Thyroid gland (tissue), 4 donors: ENCODE measurements around the gene EIF3CL. TPM values are rescaled to one million over a fixed set of nuclear protein-coding genes. Genes with fewer than 3 reads are reported as not detected.
"Not testable (repeated sequence)": the region's sequence is repeated elsewhere in the genome, so short reads cannot be mapped to it uniquely, and the experiment has no call there.

ENCODE experiments used
- DNase-seq, 2 donors: peaks; one replicate each; pipeline ENCODE4 v3.0.0-alpha.2; 2019
- H3K27ac ChIP-seq, 3 donors: fragments of 200-600 bp; sonication (generic); 1 replicate in 2 of 3; 2 replicates in 1 of 3; pipeline ENCODE4 v1.5.1; 2016 to 2019; ENCODE audit warnings: mild to moderate bottlenecking in 1 of 3, moderate library complexity in 1 of 3
- H3K27me3 ChIP-seq: fragments of 200-600 bp; sonication (generic); one replicate; pipeline ENCODE4 v1.5.1; 2019
- H3K36me3 ChIP-seq, 2 donors: fragments of 200-600 bp; sonication (generic); one replicate each; pipeline ENCODE4 v1.5.1; 2016 to 2019
- H3K4me1 ChIP-seq, 2 donors: fragments of 200-600 bp; sonication (generic); one replicate each; pipeline ENCODE4 v1.5.1; 2017 to 2019
- H3K4me3 ChIP-seq, 3 donors: fragments of 200-600 bp; sonication (generic); replicated peaks in 1 of 3; 1 replicate in 2 of 3; 2 replicates in 1 of 3; pipeline ENCODE4 v1.5.1; 2016; ENCODE audit warnings: mild to moderate bottlenecking in 1 of 3
- H3K9me3 ChIP-seq: fragments of 200-600 bp; sonication (generic); one replicate; pipeline ENCODE4 v1.5.1; 2017
- CTCF ChIP-seq, 6 experiments: fragments of 200-600 bp in 3 of 6; fragments of 450-650 bp in 3 of 6; sonication (generic) in 3 of 6; IDR thresholded peaks; one replicate each; pipeline ENCODE4 v1.5.1; 2016 to 2019; ENCODE audit warnings: antibody characterized with exemption in 6 of 6, mild to moderate bottlenecking in 2 of 6, inconsistent platforms in 1 of 6, moderate library complexity in 1 of 6
- WGBS, 2 donors: methylation state at CpG; one replicate each; pipeline ENCODE4 v1.1.5; 2017; 5-methylcytosine and 5-hydroxymethylcytosine counted together
- intact Hi-C: fragments of 100-400 bp; cut with DNase I; formaldehyde crosslinking; loops from one replicate; pipeline ENCODE4 v1.15.1; 2023
- total RNA-seq, 4 donors: library from RNA; depleted of rRNA; stranded (reverse); fragments of >200 nt; gene quantifications; one replicate each; pipeline ENCODE4 v1.2.3, GENCODE V29; 2016

EIF3CL gene
- total RNA-seq, 4 donors from 2014 or later = 64.5 to 220 (median 105) TPM

DNA sequence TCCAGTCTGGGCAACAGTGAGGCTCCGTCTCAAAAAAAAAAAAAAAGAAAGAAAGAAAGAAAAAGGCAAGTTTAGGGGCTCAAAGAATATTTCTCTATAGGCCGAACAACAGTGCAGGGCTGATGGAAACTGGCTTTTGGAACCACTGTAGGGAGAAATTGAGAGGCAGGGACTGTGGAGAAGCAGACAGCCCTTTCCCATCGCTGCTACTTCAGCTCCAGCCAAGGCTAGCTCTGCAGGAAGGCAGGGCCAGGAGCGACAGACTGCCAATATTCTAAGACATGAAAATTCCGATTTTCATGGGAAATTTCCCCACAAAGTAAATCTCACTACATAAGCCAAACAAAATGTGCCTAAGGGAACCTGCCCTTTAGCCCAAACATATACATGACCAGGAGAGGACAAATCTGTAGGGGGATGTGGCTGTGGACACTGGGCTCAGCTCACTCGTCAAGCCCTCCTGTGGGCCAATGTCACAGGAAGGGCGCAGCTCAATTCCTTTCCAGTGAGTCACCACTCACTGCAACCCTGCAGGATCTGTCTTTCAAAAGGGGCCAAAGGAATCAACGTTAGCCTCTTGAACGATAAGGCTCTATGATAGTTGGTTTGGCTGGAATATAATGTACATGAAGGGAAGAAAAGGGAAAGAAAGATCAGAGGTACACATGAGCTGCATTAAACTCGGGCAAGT is 21.3 kb downstream of the EIF3CL start:
- H3K4me1 ChIP-seq, H3K4me3 ChIP-seq, intact Hi-C loops, H3K27me3 ChIP-seq, H3K36me3 ChIP-seq, DNase-seq, H3K27ac ChIP-seq, H3K9me3 ChIP-seq: not testable (repeated sequence)
- WGBS, 2 donors = 93% methylated on average over 2 of the region's 10 CpGs

DNA sequence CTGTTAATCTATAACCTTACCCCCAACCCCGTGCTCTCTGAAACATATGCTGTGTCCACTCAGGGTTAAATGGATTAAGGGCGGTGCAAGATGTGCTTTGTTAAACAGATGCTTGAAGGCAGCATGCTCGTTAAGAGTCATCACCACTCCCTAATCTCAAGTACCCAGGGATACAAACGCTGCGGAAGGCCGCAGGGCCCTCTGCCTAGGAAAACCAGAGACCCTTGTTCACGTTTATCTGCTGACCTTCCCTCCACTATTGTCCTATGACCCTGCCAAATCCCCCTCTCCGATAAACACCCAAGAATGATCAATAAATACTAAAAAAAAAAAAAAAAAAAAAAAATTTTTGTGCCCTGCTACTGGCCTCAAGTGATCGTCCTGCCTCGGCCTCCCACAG is 25.8 kb downstream of the EIF3CL start:
- intact Hi-C loops, DNase-seq, H3K36me3 ChIP-seq, H3K4me3 ChIP-seq, H3K27ac ChIP-seq, H3K9me3 ChIP-seq, H3K4me1 ChIP-seq, H3K27me3 ChIP-seq: not testable (repeated sequence)
- 81 to 86% methylated on average over 8 of the region's 10 CpGs for WGBS, 2 donors

DNA sequence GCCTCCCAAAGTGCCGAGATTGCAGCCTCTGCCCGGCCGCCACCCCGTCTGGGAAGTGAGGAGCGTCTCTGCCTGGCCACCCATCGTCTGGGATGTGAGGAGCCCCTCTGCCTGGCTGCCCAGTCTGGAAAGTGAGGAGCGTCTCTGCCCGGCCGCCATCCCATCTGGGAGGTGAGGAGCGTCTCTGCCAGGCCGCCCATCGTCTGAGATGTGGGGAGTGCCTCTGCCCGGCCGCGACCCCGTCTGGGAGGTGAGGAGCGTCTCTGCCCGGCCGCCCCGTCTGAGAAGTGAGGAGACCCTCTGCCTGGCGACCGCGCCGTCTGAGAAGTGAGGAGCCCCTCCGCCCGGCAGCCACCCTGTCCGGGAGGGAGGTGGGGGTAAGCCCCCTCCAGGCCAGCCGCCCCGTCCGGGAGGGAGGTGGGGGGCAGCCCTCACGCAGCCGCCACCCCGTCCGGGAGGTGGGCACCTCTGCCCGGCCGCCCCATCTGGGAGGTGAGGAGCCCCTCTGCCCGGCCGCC is 26.5 kb downstream of the EIF3CL start:
- intact Hi-C loops, DNase-seq: not testable (repeated sequence)
- 100% methylated on average over 3 to 4 of the region's 38 CpGs for WGBS, 2 donors

GRCh38 chr16:28375115-28375514 is 28.5 kb downstream of the EIF3CL start:
- H3K4me3 ChIP-seq, H3K27ac ChIP-seq, H3K27me3 ChIP-seq, H3K4me1 ChIP-seq, H3K9me3 ChIP-seq, H3K36me3 ChIP-seq, intact Hi-C loops: not testable (repeated sequence)
- DNase-seq = peak; percentile 8 to 22
- no CpG with 5 or more reads among the region's 8 CpGs for WGBS, 2 donors

More for the DNA sequence above, 26.5 kb downstream of the EIF3CL start:
- not testable (repeated sequence) for H3K4me3 ChIP-seq, H3K27me3 ChIP-seq, H3K36me3 ChIP-seq, H3K4me1 ChIP-seq, H3K9me3 ChIP-seq, H3K27ac ChIP-seq

- H3K4me3 ChIP-seq, H3K27ac ChIP-seq, DNase-seq, H3K36me3 ChIP-seq, H3K4me1 ChIP-seq, intact Hi-C loops, H3K27me3 ChIP-seq, H3K9me3 ChIP-seq: not testable (repeated sequence)
- 0% methylated on average over 2 of the region's 25 CpGs; no CpG with 5 or more reads in 1 of the 2 donors for WGBS, 2 donors
Observed at GRCh38 chr16:28374281-28374680, 29.4 kb downstream of the EIF3CL start.

DNA sequence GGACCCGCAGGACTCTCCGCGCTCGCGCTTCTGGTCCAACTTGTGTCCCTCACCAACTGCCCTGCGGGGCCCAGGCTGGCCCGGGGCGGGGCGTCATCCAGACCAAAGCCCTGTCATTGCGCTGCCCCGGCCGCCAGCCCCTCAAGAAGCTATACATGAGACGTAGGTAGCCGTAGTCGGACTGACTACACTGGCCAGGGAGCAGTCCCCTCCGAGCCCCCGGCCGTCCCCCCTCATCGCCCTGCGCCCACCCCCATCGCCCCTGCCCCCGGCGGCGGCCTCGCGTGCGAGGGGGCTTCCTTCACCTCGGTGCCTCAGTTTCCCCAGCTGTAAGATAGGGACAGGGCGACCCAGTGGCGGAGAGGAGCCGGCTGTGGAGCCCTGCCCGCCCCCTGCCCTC is 35.7 kb downstream of the EIF3CL start:
- DNase-seq, H3K4me3 ChIP-seq, H3K36me3 ChIP-seq, H3K27me3 ChIP-seq, H3K4me1 ChIP-seq, H3K9me3 ChIP-seq, H3K27ac ChIP-seq, intact Hi-C loops: not testable (repeated sequence)
- 26% methylated on average over 10 of the region's 32 CpGs; no CpG with 5 or more reads in 1 of the 2 donors for WGBS, 2 donors

- H3K9me3 ChIP-seq, intact Hi-C loops, H3K36me3 ChIP-seq, H3K27ac ChIP-seq, H3K4me1 ChIP-seq, H3K27me3 ChIP-seq, H3K4me3 ChIP-seq: not testable (repeated sequence)
- peak in 1 of 6 experiments; percentile 22 for TF ChIP-seq CTCF (IDR thresholded peaks at IDR 0.05)
- 0 to 6% methylated on average over 4 of the region's 75 CpGs for WGBS, 2 donors
- DNase-seq = peak in 1 of 2 donors; percentile 9
Observed at GRCh38 chr16:28364268-28365173, 39.1 kb downstream of the EIF3CL start.

GRCh38 chr16:28363408-28363807 is 40.2 kb downstream of the EIF3CL start, which contains the start of gene NPIPB6:
NPIPB6 (minus strand) TSS chr16:28363508; CDS start chr16:28362822, 686 bp downstream.
- H3K9me3 ChIP-seq, H3K4me3 ChIP-seq, intact Hi-C loops, H3K27ac ChIP-seq, DNase-seq, H3K36me3 ChIP-seq, H3K27me3 ChIP-seq, H3K4me1 ChIP-seq: not testable (repeated sequence)
- WGBS, 2 donors = no CpG with 5 or more reads among the region's 5 CpGs

- DNase-seq, H3K36me3 ChIP-seq, H3K4me1 ChIP-seq, H3K9me3 ChIP-seq, H3K27me3 ChIP-seq, H3K4me3 ChIP-seq, intact Hi-C loops, H3K27ac ChIP-seq: not testable (repeated sequence)
- 88 to 100% methylated on average over 1 of the region's 5 CpGs for WGBS, 2 donors
Observed at GRCh38 chr16:28362600-28362999, 41.0 kb downstream of the EIF3CL start.

DNA sequence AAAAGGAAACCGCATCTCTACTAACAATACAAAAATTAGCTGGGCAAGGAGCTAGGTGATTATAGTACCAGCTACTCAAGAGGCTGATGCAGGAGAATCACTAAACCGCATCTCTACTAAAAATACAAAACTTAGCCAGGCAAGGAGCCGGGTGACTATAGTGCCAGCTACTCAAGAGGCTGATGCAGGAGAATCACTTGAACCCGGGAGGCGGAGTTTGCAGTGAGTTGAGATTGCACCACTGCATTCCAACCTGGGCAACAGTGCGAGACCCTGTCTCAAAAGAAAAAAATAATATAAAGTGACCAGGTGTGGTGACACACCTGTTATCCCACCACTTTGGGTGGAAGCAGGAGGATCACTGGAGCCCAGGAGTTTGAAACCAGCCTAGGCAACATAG is 65.4 kb downstream of the EIF3CL start:
- 27 to 28% methylated on average over 4 to 6 of the region's 6 CpGs for WGBS, 2 donors
- H3K9me3 ChIP-seq, intact Hi-C loops, H3K4me1 ChIP-seq, H3K36me3 ChIP-seq, H3K4me3 ChIP-seq, H3K27ac ChIP-seq, H3K27me3 ChIP-seq: not testable (repeated sequence)
- peak; percentile 87 to 90 for DNase-seq

DNA sequence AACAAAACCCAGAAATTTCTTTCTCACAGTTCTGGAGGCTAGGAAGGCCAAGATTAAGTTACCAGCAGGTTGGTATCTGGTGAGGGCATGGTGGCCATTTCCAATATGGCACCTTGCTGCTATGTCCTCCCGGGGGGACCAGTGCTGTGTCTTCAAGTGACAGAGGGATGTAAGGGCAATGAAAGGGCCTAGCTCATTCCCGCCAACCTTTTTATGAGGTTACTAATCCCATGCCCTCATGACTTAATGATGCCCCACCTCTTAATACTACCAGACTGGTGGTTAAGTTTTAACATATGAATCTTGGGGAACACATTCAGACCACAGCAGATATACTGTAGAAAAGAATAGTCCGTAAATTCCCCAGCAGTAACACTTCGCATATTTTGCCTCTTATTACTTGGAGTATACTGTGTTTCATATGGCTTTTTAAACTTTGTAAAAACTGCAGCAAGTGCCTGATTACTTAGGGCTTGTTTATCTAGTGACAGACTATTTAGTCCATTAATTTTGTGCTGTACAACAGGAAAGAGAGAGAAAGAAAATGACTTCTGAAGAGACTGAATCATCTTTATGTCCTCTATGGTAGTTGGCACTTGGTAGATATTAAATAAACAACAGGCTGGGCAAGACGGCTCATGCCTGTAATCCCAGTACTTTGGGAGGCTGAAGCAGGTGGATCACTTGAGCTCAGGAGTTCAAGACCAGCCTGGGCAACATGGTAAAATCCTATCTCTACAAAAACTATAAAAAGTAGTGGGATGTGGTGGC is 66.5 kb downstream of the EIF3CL start:
- H3K4me1 ChIP-seq, H3K9me3 ChIP-seq, H3K4me3 ChIP-seq, H3K36me3 ChIP-seq, H3K27me3 ChIP-seq, intact Hi-C loops: not testable (repeated sequence)
- DNase-seq = peak; percentile 41 to 49
- 56 to 69% methylated on average over 4 to 5 of the region's 5 CpGs for WGBS, 2 donors
- H3K27ac ChIP-seq = peak overlapping the region; percentile 46 to 89 (median 70)
